Vagina (tissue), 2 donors: Measurements from ENCODE around the gene SOHLH1. TPM values are rescaled to one million over a fixed set of nuclear protein-coding genes. Genes with fewer than 3 reads are reported as not detected.

Source experiments
- DNase-seq, 2 donors: peaks; one replicate each; pipeline ENCODE4 v3.0.0-alpha.2; 2017; ENCODE audit errors: extremely low spot score in 2 of 2
- H3K27ac ChIP-seq: fragments of 200-600 bp; sonication (generic); one replicate; pipeline ENCODE4 v1.5.1; 2019
- H3K27me3 ChIP-seq: fragments of 200-600 bp; sonication (generic); one replicate; pipeline ENCODE4 v1.5.1; 2019
- H3K36me3 ChIP-seq, 2 donors: fragments of 200-600 bp; sonication (generic); one replicate each; pipeline ENCODE4 v1.5.1; 2017 to 2019
- H3K4me1 ChIP-seq: fragments of 200-600 bp; sonication (generic); one replicate; pipeline ENCODE4 v1.5.1; 2019
- H3K4me3 ChIP-seq, 2 donors: fragments of 200-600 bp; sonication (generic); 1 replicate in 1 of 2; 2 replicates in 1 of 2; pipeline ENCODE4 v1.5.1; 2016 to 2019
- H3K9me3 ChIP-seq: fragments of 200-600 bp; sonication (generic); one replicate; pipeline ENCODE4 v1.5.1; 2019
- POLR2A ChIP-seq, 2 donors: fragments of 450-650 bp; IDR thresholded peaks; one replicate each; pipeline ENCODE4 v1.6.1; 2017; ENCODE audit warnings: antibody characterized with exemption in 2 of 2, mild to moderate bottlenecking in 2 of 2, moderate library complexity in 2 of 2
- POLR2AphosphoS5 ChIP-seq, 2 donors: sonication (generic); formaldehyde crosslinking; IDR thresholded peaks; one replicate each; pipeline ENCODE4 v1.9.0; 2017; ENCODE audit warnings: antibody characterized with exemption in 2 of 2, mild to moderate bottlenecking in 2 of 2, low read depth in 1 of 2; ENCODE audit not compliant: insufficient read depth in 1 of 2
- intact Hi-C: fragments of 100-400 bp; cut with DNase I; formaldehyde crosslinking; loops from one replicate; pipeline ENCODE4 v1.15.1; 2023
- total RNA-seq: library from RNA; depleted of rRNA; stranded (reverse); fragments of >200 nt; gene quantifications from one replicate; pipeline ENCODE4 v1.2.3, GENCODE V29; 2016
- TF ChIP-seq, protein P1 (sequence below), 3 experiments: fragments of 450-650 bp in 2 of 3; fragments of 200-600 bp in 1 of 3; sonication (generic) in 1 of 3; IDR thresholded peaks; one replicate each; pipeline ENCODE4 v1.5.1; 2017 to 2019; ENCODE audit warnings: antibody characterized with exemption in 3 of 3, mild to moderate bottlenecking in 2 of 3, moderate library complexity in 2 of 3

SOHLH1 gene
- total RNA-seq, 1 donor from 2014 or later, result not detected

DNA sequence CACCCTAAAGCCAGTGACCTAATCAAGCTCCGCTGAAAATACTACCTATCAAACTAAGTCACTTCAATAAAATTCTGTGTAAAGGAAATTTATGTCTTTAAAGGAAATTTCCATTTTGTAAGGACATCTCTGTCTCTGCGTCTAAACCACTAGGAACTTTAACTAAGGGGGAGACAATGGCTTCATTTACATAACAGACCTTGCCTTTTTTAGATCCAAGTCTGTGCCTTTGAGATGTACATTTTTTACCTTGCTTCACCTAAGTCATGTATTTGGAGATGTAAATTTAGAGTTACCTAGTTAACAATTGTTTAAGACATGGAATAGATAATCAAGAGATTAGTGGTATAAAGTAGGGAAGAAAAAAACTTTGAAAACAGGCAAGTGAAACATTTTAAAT is 49.8 kb downstream of the SOHLH1 start:
- Histone ChIP-seq H3K27ac (no peak overlapping the region), H3K4me3 (no peak overlapping the region), H3K9me3 (peaks cover 2% of the 10 kb centered on the region), H3K36me3 (no peaks in the 10 kb centered on the region), H3K4me1 (no peaks in the 10 kb centered on the region), H3K27me3 (no peaks in the 10 kb centered on the region)
- TF ChIP-seq, protein P1, sequence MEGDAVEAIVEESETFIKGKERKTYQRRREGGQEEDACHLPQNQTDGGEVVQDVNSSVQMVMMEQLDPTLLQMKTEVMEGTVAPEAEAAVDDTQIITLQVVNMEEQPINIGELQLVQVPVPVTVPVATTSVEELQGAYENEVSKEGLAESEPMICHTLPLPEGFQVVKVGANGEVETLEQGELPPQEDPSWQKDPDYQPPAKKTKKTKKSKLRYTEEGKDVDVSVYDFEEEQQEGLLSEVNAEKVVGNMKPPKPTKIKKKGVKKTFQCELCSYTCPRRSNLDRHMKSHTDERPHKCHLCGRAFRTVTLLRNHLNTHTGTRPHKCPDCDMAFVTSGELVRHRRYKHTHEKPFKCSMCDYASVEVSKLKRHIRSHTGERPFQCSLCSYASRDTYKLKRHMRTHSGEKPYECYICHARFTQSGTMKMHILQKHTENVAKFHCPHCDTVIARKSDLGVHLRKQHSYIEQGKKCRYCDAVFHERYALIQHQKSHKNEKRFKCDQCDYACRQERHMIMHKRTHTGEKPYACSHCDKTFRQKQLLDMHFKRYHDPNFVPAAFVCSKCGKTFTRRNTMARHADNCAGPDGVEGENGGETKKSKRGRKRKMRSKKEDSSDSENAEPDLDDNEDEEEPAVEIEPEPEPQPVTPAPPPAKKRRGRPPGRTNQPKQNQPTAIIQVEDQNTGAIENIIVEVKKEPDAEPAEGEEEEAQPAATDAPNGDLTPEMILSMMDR (IDR thresholded peaks at IDR 0.05), result no peak
- TF ChIP-seq POLR2A (IDR thresholded peaks at IDR 0.05), result no peak
- no peak for TF ChIP-seq POLR2AphosphoS5 (IDR thresholded peaks at IDR 0.05; ENCODE audit: insufficient read depth in 1 of 2, low read depth in 1 of 2)
- intact Hi-C loops, result no loop called here
- DNase-seq, result no peak

DNA sequence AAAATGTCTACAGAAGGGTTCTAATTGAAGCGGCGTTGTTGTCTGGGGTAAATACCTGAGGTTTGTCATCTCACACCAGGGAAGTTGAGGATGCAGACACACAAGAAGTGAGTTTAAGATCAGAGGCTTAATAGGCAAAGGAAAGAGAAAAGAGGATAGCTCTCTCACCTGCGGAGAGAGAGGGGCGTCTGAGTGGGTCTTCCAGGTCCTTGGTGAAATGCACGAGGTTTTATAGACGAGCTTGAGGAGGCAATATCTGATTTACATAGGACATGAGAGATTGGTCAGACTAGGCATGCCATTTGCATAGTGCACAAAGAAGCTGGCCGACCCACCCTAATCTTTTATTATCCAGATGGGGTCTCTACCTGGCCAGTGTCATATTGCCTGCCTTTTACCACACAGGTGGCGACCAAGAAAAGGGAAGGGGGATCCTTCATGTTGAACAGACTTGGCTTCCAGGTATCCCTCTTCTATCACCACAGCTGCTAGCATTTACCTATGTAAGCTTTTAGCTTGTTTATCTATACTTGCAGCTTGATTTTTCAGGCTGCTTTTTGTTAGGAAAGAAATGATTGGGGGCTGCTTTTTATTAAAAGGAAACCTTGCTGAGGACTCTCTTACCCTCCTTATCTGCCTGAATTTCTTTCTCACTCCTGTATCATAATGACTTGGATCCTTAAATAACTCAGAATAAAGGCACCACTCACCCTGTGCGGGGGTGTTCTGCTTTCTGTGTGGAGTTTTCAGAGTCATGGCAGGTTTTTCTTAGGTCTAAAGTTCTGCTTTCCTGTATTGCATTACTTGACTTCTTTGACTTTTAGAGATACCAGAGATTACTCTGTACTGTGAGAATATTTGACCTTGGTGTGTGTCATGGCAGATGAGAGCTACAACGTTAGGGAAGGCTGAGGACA is 50.5 kb downstream of the SOHLH1 start:
- Histone ChIP-seq H3K36me3 (no peaks in the 10 kb centered on the region), H3K4me3 (no peak overlapping the region), H3K9me3 (peaks cover 2% of the 10 kb centered on the region), H3K27ac (no peak overlapping the region), H3K27me3 (no peaks in the 10 kb centered on the region), H3K4me1 (no peaks in the 10 kb centered on the region)
- TF ChIP-seq, protein P1 (IDR thresholded peaks at IDR 0.05), result no peak
- TF ChIP-seq POLR2AphosphoS5 (IDR thresholded peaks at IDR 0.05; ENCODE audit: insufficient read depth in 1 of 2, low read depth in 1 of 2), result no peak
- no peak for TF ChIP-seq POLR2A (IDR thresholded peaks at IDR 0.05)
- intact Hi-C loops, result no loop called here
- DNase-seq, result peak in 1 of 2 donors; percentile 3

DNA sequence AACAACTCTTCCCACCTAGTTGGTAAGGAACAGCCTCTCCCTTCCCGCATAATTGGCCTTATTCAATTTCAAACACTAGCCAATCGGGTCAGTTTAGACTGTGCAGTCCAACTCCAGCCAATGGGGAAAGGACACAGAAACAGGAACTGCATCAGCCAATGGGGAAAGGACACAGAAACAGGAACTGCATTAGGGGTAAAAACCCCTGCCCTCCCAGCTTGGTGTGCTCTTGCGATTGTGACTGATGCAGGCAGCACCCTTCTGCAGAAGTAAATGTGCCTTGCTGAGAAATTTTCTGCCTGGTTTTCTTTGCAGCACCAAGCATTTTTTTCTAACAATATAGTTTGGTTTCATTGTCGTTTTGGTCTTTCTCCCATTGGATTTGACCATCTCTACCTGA is 51.4 kb downstream of the SOHLH1 start:
- DNase-seq, result peak in 1 of 2 donors; percentile 16
- no peaks in the 10 kb centered on the region for H3K27me3 ChIP-seq
- H3K4me3 ChIP-seq, result no peak overlapping the region
- H3K4me1 ChIP-seq, result no peaks in the 10 kb centered on the region
- intact Hi-C loops, result no loop called here
- peaks cover 2% of the 10 kb centered on the region for H3K9me3 ChIP-seq
- no peaks in the 10 kb centered on the region for H3K36me3 ChIP-seq
- no peak overlapping the region for H3K27ac ChIP-seq
- TF ChIP-seq, protein P1 (IDR thresholded peaks at IDR 0.05), result no peak
- TF ChIP-seq POLR2AphosphoS5 (IDR thresholded peaks at IDR 0.05; ENCODE audit: insufficient read depth in 1 of 2, low read depth in 1 of 2), result no peak
- TF ChIP-seq POLR2A (IDR thresholded peaks at IDR 0.05), result no peak

DNA sequence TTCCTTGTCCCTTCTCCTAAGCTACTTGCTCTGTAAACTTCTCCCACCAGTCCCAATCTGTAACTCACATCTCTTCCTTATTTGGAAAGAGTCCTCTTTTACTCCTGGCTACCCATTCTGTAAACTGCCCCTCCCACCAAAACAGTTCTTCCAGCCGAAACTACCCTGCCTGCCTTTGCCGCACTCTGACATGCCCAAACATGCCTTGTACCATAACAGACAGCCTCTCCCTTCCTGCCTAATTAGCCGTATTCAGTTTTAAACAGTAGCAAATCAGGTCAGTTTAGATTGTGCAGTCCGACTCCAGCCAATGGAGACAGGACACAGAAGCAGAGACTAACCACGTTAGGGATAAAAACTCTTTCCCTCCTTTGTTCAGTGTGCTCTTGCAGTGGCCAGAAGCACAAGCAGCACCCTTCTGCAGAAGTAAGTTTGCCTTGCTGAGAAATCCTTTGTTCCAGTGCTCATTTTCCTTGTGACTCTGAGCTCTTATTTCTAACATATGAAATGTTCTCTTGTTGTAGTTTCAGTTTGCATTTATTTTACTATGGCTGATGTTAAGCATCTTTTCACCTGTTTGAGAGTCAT is 54.6 kb downstream of the SOHLH1 start:
- no peaks in the 10 kb centered on the region for H3K36me3 ChIP-seq
- no peaks in the 10 kb centered on the region for H3K4me1 ChIP-seq
- H3K9me3 ChIP-seq, result peaks cover 2% of the 10 kb centered on the region
- H3K4me3 ChIP-seq, result no peak overlapping the region
- no peak for TF ChIP-seq POLR2A (IDR thresholded peaks at IDR 0.05)
- no peak for TF ChIP-seq POLR2AphosphoS5 (IDR thresholded peaks at IDR 0.05; ENCODE audit: insufficient read depth in 1 of 2, low read depth in 1 of 2)
- TF ChIP-seq, protein P1 (IDR thresholded peaks at IDR 0.05), result no peak
- DNase-seq, result peak in 1 of 2 donors; percentile 61
- H3K27ac ChIP-seq, result no peak overlapping the region
- intact Hi-C loops, result no loop called here
- no peaks in the 10 kb centered on the region for H3K27me3 ChIP-seq

Other genes starting within 250 kb of the SOHLH1 start
- gene PPP1R26, start 219.7 kb downstream of the SOHLH1 start, total RNA-seq, result 7.9 TPM
- gene MRPS2, start 198.8 kb downstream of the SOHLH1 start, total RNA-seq, result 50.1 TPM
- gene LCN1, start 178.0 kb downstream of the SOHLH1 start, total RNA-seq, result not detected
- gene OBP2A, start 153.4 kb downstream of the SOHLH1 start, total RNA-seq, result not detected
- not detected for gene PAEP, start 137.7 kb downstream of the SOHLH1 start, total RNA-seq
- gene GLT6D1, start 59.9 kb downstream of the SOHLH1 start, total RNA-seq, result not detected
- not detected for gene LCN9, start 36.2 kb downstream of the SOHLH1 start, total RNA-seq
- not detected for gene KCNT1, start 2.7 kb upstream of the SOHLH1 start, total RNA-seq
- 20.9 TPM for gene CAMSAP1, start 208.1 kb upstream of the SOHLH1 start, total RNA-seq